Measurements from ENCODE around the gene DDX39A. TPM values are rescaled to one million over a fixed set of nuclear protein-coding genes. Genes with fewer than 3 reads are reported as not detected.
A peak's percentile ranks its signal among the peaks of the same experiment; 100 is the strongest.

DDX39A gene
- total and polyA plus RNA-seq, 2 of the 8 experiments (the other 6 are each of a cell fraction or from before 2014, with no cell fraction given), result 139 TPM

DNA sequence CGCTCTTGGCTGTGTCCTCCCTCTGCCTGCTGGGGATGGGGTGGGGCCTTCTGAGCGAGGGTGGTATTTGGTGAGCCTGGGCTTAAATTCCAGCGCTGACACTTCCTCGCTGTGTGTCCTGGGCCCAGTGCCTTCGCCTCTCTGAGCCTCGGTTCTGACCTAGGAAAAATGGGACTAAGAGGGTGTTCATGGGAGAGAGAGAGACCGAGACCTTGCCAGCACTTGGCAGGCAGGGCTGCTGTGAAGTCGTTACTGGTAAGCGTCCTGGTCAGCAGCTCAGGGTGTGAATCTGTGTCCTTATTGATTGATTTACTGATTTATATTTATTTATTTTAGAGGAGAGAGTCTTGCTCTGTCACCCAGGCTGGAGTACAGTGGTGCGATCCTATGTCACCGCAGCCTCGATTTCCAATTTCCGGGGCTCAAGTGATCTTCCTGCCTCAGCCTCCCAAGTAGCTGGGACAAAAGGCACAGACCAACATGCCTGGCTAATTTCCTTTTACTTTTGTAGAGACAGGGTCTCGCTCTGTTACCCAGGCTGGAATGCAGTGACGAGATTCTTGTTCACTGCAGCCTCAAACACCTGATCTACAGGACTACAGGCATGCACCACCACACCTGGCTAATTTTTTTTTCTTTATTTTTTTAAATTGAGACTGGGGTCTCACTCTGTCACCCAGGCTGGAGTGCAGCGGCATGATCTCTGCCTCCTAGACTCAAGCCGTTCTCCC lies 16.3 kb upstream of the DDX39A start:
- no peaks in the 10 kb centered on the region; a peak in 1 of 7 replicates for H3K27me3 ChIP-seq (replicated peaks in 1 of 4; ENCODE audit: control insufficient read depth in 3 of 4, extremely low read depth in 1 of 4, insufficient read depth in 3 of 4, low read length in 3 of 4)
- H2BK15ac ChIP-seq (ENCODE audit: low read length), result no peak overlapping the region
- H3K4ac ChIP-seq (replicated peaks; ENCODE audit: insufficient read length, low read depth, low read length), result no peak overlapping the region
- H3K36me3 ChIP-seq (ENCODE audit: control insufficient read depth in 2 of 4, insufficient read depth in 4 of 4, low read length in 3 of 4), result no peaks in the 10 kb centered on the region; a peak in 2 of 8 replicates
- peaks cover 0 to 44% of the 10 kb centered on the region in 2 experiments; a peak in 2 of 4 replicates for H3K79me2 ChIP-seq (ENCODE audit: control insufficient read depth in 1 of 2, insufficient read depth in 2 of 2, low read length in 2 of 2)
- H3K18ac ChIP-seq (ENCODE audit: extremely low read depth, low read length), result no peak overlapping the region
- peaks cover 9 to 11% of the 10 kb centered on the region in 2 experiments for H4K20me1 ChIP-seq (replicated peaks in 1 of 2; ENCODE audit: control insufficient read depth in 1 of 2, insufficient read depth in 2 of 2, low read length in 2 of 2)
- H2BK20ac ChIP-seq (ENCODE audit: low read length), result no peak overlapping the region
- H3K4me1 ChIP-seq (replicated peaks in 1 of 4; ENCODE audit: control insufficient read depth in 3 of 4, insufficient read depth in 4 of 4, low read length in 3 of 4), result peaks cover 0 to 11% (median 3%) of the 10 kb centered on the region in 4 experiments; a peak in 5 of 7 replicates
- no peaks in the 10 kb centered on the region; the same call in 1 of the 2 replicates for H3K23me2 ChIP-seq (ENCODE audit: low read depth, low read length)
- DNase-seq (ENCODE audit: low read depth in 1 of 2, low spot score in 2 of 2) (no peak), FAIRE-seq (no peak)
- no peak overlapping the region for H3K4me3 ChIP-seq (ENCODE audit: extremely low read depth in 1 of 4, insufficient read depth in 2 of 4, low read depth in 3 of 4, low read length in 4 of 4)
- no peak overlapping the region for H4K91ac ChIP-seq (replicated peaks; ENCODE audit: insufficient read length, low read length)
- H2BK5ac ChIP-seq (ENCODE audit: low read depth, low read length), result no peak overlapping the region
- no peak overlapping the region for H3K23ac ChIP-seq (ENCODE audit: insufficient read length)
- H2AK5ac ChIP-seq (ENCODE audit: low read depth, low read length), result no peak overlapping the region
- 90% methylated on average over 16 of the region's 17 CpGs; no CpG with 5 or more reads in 1 of the 2 experiments for WGBS, 2 experiments (ENCODE audit: extremely low coverage in 1 of 2, insufficient coverage in 1 of 2, insufficient read length in 1 of 2, insufficient replicate concordance in 2 of 2, low coverage in 1 of 2, low lambda C conversion rate in 2 of 2, missing lambda C conversion rate in 1 of 2)
- H2BK12ac ChIP-seq (ENCODE audit: low read depth, low read length), result no peak overlapping the region
- H3K4me2 ChIP-seq (ENCODE audit: insufficient read depth in 1 of 2, low read depth in 2 of 2, low read length in 2 of 2), result 0 out of 4 replicates have a peak overlapping the region, but pooled peaks of 1 of the 2 experiments have one; percentile 26
- H3K9ac ChIP-seq (replicated peaks in 1 of 4; ENCODE audit: extremely low read depth in 1 of 4, low read depth in 3 of 4, low read length in 3 of 4), result no peak overlapping the region
- H4K8ac ChIP-seq (ENCODE audit: extremely low read depth, insufficient read depth, low read length), result no peak overlapping the region
- H3K79me1 ChIP-seq (ENCODE audit: low read depth, low read length), result peaks cover 15% of the 10 kb centered on the region
- ChIA-PET POLR2A (ENCODE audit: partially characterized antibody) (interaction anchor here (1.0 to 1.8 kb wide), 2 partner anchors 39 to 60 kb away, joined by 3 to 5 read pairs; partner anchors contain the start of genes GIPC1 and PTGER1), CTCF (ENCODE audit: partially characterized antibody) (interaction anchor here (0.6 to 1.1 kb wide), 4 partner anchors 21 to 82 kb away, joined by 3 read pairs; no protein-coding TSS in a partner anchor)
- H4K5ac ChIP-seq (ENCODE audit: insufficient read length, low read depth, low read length), result no peak overlapping the region
- no peak overlapping the region for H2AFZ ChIP-seq (ENCODE audit: low read length)
- no peaks in the 10 kb centered on the region for H3K9me3 ChIP-seq (ENCODE audit: insufficient read depth in 2 of 2, low read depth in 1 of 2, low read length in 1 of 2)
- no peak overlapping the region for H3K27ac ChIP-seq (ENCODE audit: low read depth, low read length)
- no peak overlapping the region for H3K14ac ChIP-seq (ENCODE audit: insufficient read length)
- no peak overlapping the region for H2BK120ac ChIP-seq (replicated peaks; ENCODE audit: low read depth, low read length)
- no peak overlapping the region for H3K56ac ChIP-seq (replicated peaks; ENCODE audit: insufficient read length, low read depth, low read length)
- TF ChIP-seq RAD21 (IDR thresholded peaks at IDR 0.05 in 1 of 2, conservative IDR thresholded peaks at IDR 0.05 in 1 of 2; ENCODE audit: low read depth in 2 of 2, low read length in 2 of 2), result no peak

All from H1 (cell line).